SU-DHL-6 (cell line): ENCODE measurements around the gene MROH2A.

ENCODE experiments used
- EZH2phosphoT487 ChIP-seq: fragments of 200-600 bp; sonication (generic), shearing (Covaris generic); conservative IDR thresholded peaks from 2 replicates; pipeline ENCODE4 v1.6.1; 2018; ENCODE audit warnings: mild to moderate bottlenecking, antibody characterized with exemption, low read length, moderate library complexity, mixed read lengths
- TF ChIP-seq, protein P1 (sequence below): fragments of 200-600 bp; sonication (generic); IDR thresholded peaks from one replicate; pipeline ENCODE4 v1.5.1; 2017; ENCODE audit warnings: antibody characterized with exemption, mild to moderate bottlenecking, low read length, moderate library complexity; ENCODE audit not compliant: insufficient read depth, poor library complexity, severe bottlenecking

DNA sequence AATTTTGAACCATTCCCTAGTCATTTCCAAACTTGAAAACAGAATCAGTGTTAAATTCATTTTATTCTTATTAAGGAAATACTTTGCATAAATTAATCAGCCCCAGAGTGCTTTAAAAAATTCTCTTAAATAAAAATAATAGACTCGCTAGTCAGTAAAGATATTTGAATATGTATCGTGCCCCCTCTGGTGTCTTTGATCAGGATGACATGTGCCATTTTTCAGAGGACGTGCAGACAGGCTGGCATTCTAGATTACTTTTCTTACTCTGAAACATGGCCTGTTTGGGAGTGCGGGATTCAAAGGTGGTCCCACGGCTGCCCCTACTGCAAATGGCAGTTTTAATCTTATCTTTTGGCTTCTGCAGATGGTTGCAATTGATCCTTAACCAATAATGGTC lies 5.5 kb upstream of the MROH2A start:
- TF ChIP-seq, protein P1, sequence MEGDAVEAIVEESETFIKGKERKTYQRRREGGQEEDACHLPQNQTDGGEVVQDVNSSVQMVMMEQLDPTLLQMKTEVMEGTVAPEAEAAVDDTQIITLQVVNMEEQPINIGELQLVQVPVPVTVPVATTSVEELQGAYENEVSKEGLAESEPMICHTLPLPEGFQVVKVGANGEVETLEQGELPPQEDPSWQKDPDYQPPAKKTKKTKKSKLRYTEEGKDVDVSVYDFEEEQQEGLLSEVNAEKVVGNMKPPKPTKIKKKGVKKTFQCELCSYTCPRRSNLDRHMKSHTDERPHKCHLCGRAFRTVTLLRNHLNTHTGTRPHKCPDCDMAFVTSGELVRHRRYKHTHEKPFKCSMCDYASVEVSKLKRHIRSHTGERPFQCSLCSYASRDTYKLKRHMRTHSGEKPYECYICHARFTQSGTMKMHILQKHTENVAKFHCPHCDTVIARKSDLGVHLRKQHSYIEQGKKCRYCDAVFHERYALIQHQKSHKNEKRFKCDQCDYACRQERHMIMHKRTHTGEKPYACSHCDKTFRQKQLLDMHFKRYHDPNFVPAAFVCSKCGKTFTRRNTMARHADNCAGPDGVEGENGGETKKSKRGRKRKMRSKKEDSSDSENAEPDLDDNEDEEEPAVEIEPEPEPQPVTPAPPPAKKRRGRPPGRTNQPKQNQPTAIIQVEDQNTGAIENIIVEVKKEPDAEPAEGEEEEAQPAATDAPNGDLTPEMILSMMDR = no peak
- TF ChIP-seq EZH2phosphoT487 = no peak
